Upper lobe of left lung (tissue), 4 donors: ENCODE results near the gene JARID2.

ENCODE experiments used
- POLR2A ChIP-seq, 4 donors: fragments of 450-650 bp; IDR thresholded peaks; one replicate each; pipeline ENCODE4 v1.5.1; 2016 to 2017; ENCODE audit warnings: antibody characterized with exemption in 4 of 4, mild to moderate bottlenecking in 2 of 4
- TF ChIP-seq, protein P1 (sequence below), 6 experiments: fragments of 450-650 bp in 4 of 6; fragments of 200-600 bp in 2 of 6; sonication (generic) in 2 of 6; IDR thresholded peaks; one replicate each; pipeline ENCODE4 v1.5.1; 2016 to 2019; ENCODE audit warnings: antibody characterized with exemption in 6 of 6

DNA sequence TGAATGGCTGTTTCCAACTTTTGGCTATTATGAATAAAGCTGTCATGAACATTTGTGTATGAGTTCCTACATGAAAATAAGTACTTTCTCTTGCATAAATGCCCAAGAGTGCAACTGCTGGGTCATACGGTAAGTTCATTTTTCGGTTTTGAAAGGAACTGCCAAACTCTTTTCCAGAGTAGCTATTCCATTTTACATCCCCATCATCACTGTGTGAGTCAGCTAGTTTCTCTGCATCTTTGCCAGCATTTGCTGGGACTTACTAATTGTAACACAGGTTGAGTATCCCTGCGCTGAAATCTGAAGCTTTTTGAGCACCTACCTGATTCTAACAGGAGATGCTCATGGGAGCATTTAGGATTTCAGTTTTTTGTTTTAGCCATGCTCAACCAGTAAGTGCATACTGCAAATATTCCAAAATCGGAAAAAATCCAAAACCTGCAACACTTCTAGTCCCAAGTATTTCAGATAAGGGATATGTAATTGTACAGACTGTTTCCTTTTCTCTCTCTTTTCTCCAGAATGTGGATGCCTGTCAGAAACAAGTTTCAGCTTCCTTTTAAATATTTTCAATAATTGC, 298.5 kb downstream of the JARID2 start:
- TF ChIP-seq, protein P1, sequence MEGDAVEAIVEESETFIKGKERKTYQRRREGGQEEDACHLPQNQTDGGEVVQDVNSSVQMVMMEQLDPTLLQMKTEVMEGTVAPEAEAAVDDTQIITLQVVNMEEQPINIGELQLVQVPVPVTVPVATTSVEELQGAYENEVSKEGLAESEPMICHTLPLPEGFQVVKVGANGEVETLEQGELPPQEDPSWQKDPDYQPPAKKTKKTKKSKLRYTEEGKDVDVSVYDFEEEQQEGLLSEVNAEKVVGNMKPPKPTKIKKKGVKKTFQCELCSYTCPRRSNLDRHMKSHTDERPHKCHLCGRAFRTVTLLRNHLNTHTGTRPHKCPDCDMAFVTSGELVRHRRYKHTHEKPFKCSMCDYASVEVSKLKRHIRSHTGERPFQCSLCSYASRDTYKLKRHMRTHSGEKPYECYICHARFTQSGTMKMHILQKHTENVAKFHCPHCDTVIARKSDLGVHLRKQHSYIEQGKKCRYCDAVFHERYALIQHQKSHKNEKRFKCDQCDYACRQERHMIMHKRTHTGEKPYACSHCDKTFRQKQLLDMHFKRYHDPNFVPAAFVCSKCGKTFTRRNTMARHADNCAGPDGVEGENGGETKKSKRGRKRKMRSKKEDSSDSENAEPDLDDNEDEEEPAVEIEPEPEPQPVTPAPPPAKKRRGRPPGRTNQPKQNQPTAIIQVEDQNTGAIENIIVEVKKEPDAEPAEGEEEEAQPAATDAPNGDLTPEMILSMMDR (IDR thresholded peaks at IDR 0.05), result no peak
- no peak for TF ChIP-seq POLR2A (IDR thresholded peaks at IDR 0.05)
